HCT116 (cell line): Measurements from ENCODE around the gene TMEM185B. TPM values are rescaled to one million over a fixed set of nuclear protein-coding genes. Genes with fewer than 3 reads are reported as not detected.

Experiments
- ATAC-seq: fragments of 200-7000 bp; cut with Tn5 transposase; 2 replicates; pipeline ENCODE4 v1.9.1; 2020; ENCODE audit warnings: mild to moderate bottlenecking, moderate library complexity
- BruUV-seq: library from RNA; stranded (reverse); fragments of 400-500 nt; replicated peaks from 2 replicates; lab custom pipeline; 2021; lab: Mats Ljungman, UMichigan
- CTCF ChIA-PET: fragments of 300-600 bp; sonication (Branson Sonifier 250); formaldehyde crosslinking; loops from one replicate; lab custom pipeline; 2021; ENCODE audit warnings: antibody characterized with exemption; lab: Charles Lee
- POLR2A ChIA-PET: fragments of 300-600, 350-600 bp; sonication (Branson Sonifier 250); formaldehyde crosslinking; loops from one replicate; lab custom pipeline; 2021; ENCODE audit warnings: antibody characterized with exemption; lab: Charles Lee
- RAD21 ChIA-PET, 2 experiments: fragments of 300-600 bp; sonication (Branson Sonifier 250); formaldehyde crosslinking; loops; one replicate each; lab custom pipeline; 2023; ENCODE audit warnings: low total read pairs in 2 of 2; ENCODE audit not compliant: uncharacterized antibody in 2 of 2, unreplicated experiment in 2 of 2, low non-redundant PET in 1 of 2; lab: Charles Lee
- DNase-seq: peaks from one replicate; pipeline ENCODE4 v3.0.0-alpha.2; 2010; ENCODE audit warnings: low read depth, low spot score
- H2AFZ ChIP-seq: fragments of 200-600 bp; shearing (Covaris generic), sonication (generic); 2 replicates; pipeline ENCODE4 v1.6.1; 2017; ENCODE audit warnings: low read depth, mixed run types, mixed read lengths, antibody characterized with exemption, low read length; ENCODE audit not compliant: poor library complexity, severe bottlenecking
- H3K27ac ChIP-seq: 2 replicates; pipeline ENCODE4 v1.5.1; 2012; ENCODE audit warnings: low read depth, low read length
- H3K27me3 ChIP-seq: fragments of 200-600 bp; sonication (generic); 2 replicates; pipeline ENCODE4 v1.6.1; 2016; ENCODE audit warnings: mixed run types, low read length, mixed read lengths; ENCODE audit not compliant: insufficient read depth
- H3K36me3 ChIP-seq, 2 experiments: fragments of 200-500 bp in 1 of 2; fragments of 200-600 bp in 1 of 2; sonication (Bioruptor generic) in 1 of 2; sonication (generic) in 1 of 2; 2 replicates each; pipeline versions ENCODE4 v1.5.1 to v1.6.1; 2014 to 2016; ENCODE audit warnings: low read length in 2 of 2, inconsistent platforms in 1 of 2, mixed read lengths in 1 of 2, mixed run types in 1 of 2; ENCODE audit not compliant: insufficient read depth in 2 of 2, control insufficient read depth in 1 of 2
- H3K4me1 ChIP-seq, 2 experiments: fragments of 200-600 bp in 1 of 2; sonication (generic) in 1 of 2; 2 replicates each; pipeline versions ENCODE4 v1.5.1 to v1.6.1; 2012 to 2017; ENCODE audit warnings: low read length in 2 of 2, inconsistent platforms in 1 of 2, mild to moderate bottlenecking in 1 of 2, mixed read lengths in 1 of 2, mixed run types in 1 of 2, moderate library complexity in 1 of 2; ENCODE audit not compliant: insufficient read depth in 2 of 2, control insufficient read depth in 1 of 2
- H3K4me2 ChIP-seq: fragments of 200-600 bp; sonication (generic); 2 replicates; pipeline ENCODE4 v1.6.1; 2017; ENCODE audit warnings: mixed run types, low read length, mixed read lengths
- H3K4me3 ChIP-seq, 2 experiments: fragments of 200-600 bp in 1 of 2; sonication (generic) in 1 of 2; replicated peaks in 1 of 2; 2 replicates each; pipeline ENCODE4 v1.5.1; 2011 to 2016; ENCODE audit warnings: low read length in 2 of 2, control low read depth in 1 of 2, low read depth in 1 of 2, mild to moderate bottlenecking in 1 of 2, mixed read lengths in 1 of 2, mixed run types in 1 of 2
- H3K79me2 ChIP-seq: fragments of 200-600 bp; sonication (generic); 2 replicates; pipeline ENCODE4 v1.6.1; 2017; ENCODE audit warnings: mild to moderate bottlenecking, mixed run types, low read length, moderate library complexity, mixed read lengths; ENCODE audit not compliant: insufficient read depth
- H3K9ac ChIP-seq: fragments of 200-600 bp; sonication (generic); 2 replicates; pipeline ENCODE4 v1.6.1; 2016; ENCODE audit warnings: low read length, mixed read lengths
- H3K9me2 ChIP-seq: fragments of 200-600 bp; sonication (generic), shearing (Covaris generic); 2 replicates; pipeline ENCODE4 v1.6.1; 2017; ENCODE audit warnings: mixed run types, mild to moderate bottlenecking, moderate library complexity; ENCODE audit not compliant: insufficient read depth
- H3K9me3 ChIP-seq, 2 experiments: fragments of 200-500 bp in 1 of 2; fragments of 200-600 bp in 1 of 2; sonication (Bioruptor generic) in 1 of 2; sonication (generic) in 1 of 2; 2 replicates each; pipeline ENCODE4 v1.6.1; 2014 to 2017; ENCODE audit warnings: low read length in 2 of 2, mixed read lengths in 2 of 2, inconsistent platforms in 1 of 2, low read depth in 1 of 2, mild to moderate bottlenecking in 1 of 2, mixed run types in 1 of 2, moderate library complexity in 1 of 2; ENCODE audit not compliant: control insufficient read depth in 1 of 2, insufficient read depth in 1 of 2
- H4K20me1 ChIP-seq: fragments of 200-600 bp; sonication (generic), shearing (Covaris generic); 2 replicates; pipeline ENCODE4 v1.6.1; 2017; ENCODE audit warnings: mixed run types, mild to moderate bottlenecking, moderate library complexity; ENCODE audit not compliant: insufficient read depth
- CBX3 ChIP-seq: IDR thresholded peaks from 2 replicates; pipeline ENCODE4 v1.6.1; 2012; ENCODE audit warnings: low read depth
- CTCF ChIP-seq, 3 experiments: fragments of 200-600 bp in 1 of 3; sonication (generic) in 1 of 3; IDR thresholded peaks in 2 of 3; conservative IDR thresholded peaks in 1 of 3; 2 replicates each; pipeline ENCODE4 v1.5.1; 2012 to 2017; ENCODE audit warnings: low read depth in 2 of 3, low read length in 2 of 3, antibody characterized with exemption in 1 of 3, borderline replicate concordance in 1 of 3, control low read depth in 1 of 3, mild to moderate bottlenecking in 1 of 3, mixed read lengths in 1 of 3, mixed run types in 1 of 3, moderate library complexity in 1 of 3; ENCODE audit not compliant: insufficient read depth in 1 of 3
- RAD21 ChIP-seq: IDR thresholded peaks from 2 replicates; pipeline ENCODE4 v1.6.1; 2012; ENCODE audit warnings: low read depth, mild to moderate bottlenecking
- REST ChIP-seq: IDR thresholded peaks from 2 replicates; pipeline ENCODE4 v1.6.1; 2012; ENCODE audit warnings: low read depth
- intact Hi-C: fragments of 100-400 bp; cut with micrococcal nuclease; formaldehyde crosslinking; loops from 2 replicates; pipeline ENCODE4 v1.10.0; 2022
- total RNA-seq: library from RNA; stranded (reverse); gene quantifications from one replicate; pipeline ENCODE4 v1.2.1, GENCODE V29; 2021; ENCODE audit not compliant: unreplicated experiment

Gene TMEM185B
- total RNA-seq, 1 experiment from 2014 or later: 27.1 TPM

DNA sequence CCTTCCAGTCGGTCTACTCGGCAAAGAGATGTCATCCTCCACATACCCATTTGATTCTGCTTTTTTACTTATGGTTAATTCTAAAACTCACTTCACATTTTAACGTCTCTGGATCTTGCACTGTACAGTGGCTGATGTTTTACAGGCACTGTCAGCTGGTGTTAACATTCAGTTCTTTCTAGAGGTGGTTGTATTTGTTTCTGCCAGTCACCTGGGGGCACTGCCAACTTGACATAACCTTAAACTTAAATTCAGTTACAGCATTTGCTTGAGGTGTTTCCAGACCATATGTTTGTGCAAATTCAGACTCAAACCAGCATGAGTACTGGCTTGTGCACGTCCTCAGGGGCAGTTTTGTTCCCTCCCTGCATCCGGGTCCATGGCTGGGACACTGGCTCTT is 5.3 kb upstream of the TMEM185B start:
- CTCF ChIA-PET: interaction anchor here (1.3 kb wide), 1 partner anchor 85 kb away, joined by 3 read pairs; no protein-coding TSS in a partner anchor
- Histone ChIP-seq H3K36me3 (no peaks in the 10 kb centered on the region), H2AFZ (no peak overlapping the region), H3K27ac (no peak overlapping the region), H3K9ac (no peak overlapping the region), H3K4me3 (no peak overlapping the region), H3K9me3 (no peaks in the 10 kb centered on the region), H3K79me2 (no peaks in the 10 kb centered on the region), H3K27me3 (no peaks in the 10 kb centered on the region), H3K9me2 (no peaks in the 10 kb centered on the region), H4K20me1 (no peaks in the 10 kb centered on the region), H3K4me1 (peaks cover 6 to 21% of the 10 kb centered on the region in 2 experiments; a peak in 3 of 4 replicates), H3K4me2 (no peak overlapping the region)
- ATAC-seq (no peak), DNase-seq (no peak)
- POLR2A ChIA-PET: no interaction called here
- RAD21 ChIA-PET: interaction anchor here in 1 of 2 experiments (0.6 kb wide), 1 partner anchor 85 kb away, joined by 3 read pairs; no protein-coding TSS in a partner anchor
- intact Hi-C loops: loop anchor here (2.0 to 5.0 kb wide), 2 partner anchors 84 to 449 kb away; no protein-coding TSS in a partner anchor
- no peak for TF ChIP-seq CBX3
- peak; percentile 82 for TF ChIP-seq RAD21
- peak in 2 of 3 experiments; percentile 12 to 78; a peak in 1 of 6 replicates for TF ChIP-seq CTCF (IDR thresholded peaks at IDR 0.05 in 2 of 3, conservative IDR thresholded peaks at IDR 0.05 in 1 of 3; ENCODE audit: borderline replicate concordance in 1 of 3, insufficient read depth in 1 of 3, low read depth in 2 of 3, low read length in 2 of 3)
- no peak for TF ChIP-seq REST
- BruUV-seq: no TSS peak
